WI38 (cell line): ENCODE results near the gene MOV10L1.
"Not testable (repeated sequence)": the region's sequence is repeated elsewhere in the genome, so short reads cannot be mapped to it uniquely, and the experiment has no call there.

Experiments
- H3K4me3 ChIP-seq: 2 replicates; pipeline ENCODE4 v1.5.1; 2011; ENCODE audit warnings: low read depth, mild to moderate bottlenecking, control low read depth, low read length
- TF ChIP-seq, protein P1 (sequence below): IDR thresholded peaks from 2 replicates; pipeline ENCODE4 v1.5.1; 2012; ENCODE audit warnings: low read depth, mild to moderate bottlenecking, control low read depth, low read length

MOV10L1 gene

DNA sequence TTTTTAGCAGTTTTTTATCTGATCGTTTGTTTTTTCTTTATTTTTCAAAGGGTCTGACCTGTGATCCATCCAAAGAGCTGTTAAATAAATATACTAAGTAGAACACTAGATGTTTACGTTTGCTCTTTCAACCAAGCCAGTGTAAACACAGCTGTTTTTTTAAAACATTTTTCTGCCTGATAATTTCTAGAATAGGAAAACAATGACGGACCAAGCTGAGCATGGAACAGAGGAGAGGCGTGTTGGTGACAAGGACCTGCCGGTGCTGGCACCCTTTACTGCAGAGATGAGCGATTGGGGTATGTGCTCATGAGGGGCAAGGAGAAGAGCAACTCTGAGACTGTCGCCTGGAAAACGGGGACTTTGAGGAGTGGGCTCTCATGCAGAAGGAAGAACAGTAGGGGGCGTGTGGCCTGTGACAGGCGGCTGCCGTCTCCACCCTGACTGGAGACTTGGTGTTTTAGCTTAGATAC, 52.1 kb downstream of the MOV10L1 start:
- TF ChIP-seq, protein P1, sequence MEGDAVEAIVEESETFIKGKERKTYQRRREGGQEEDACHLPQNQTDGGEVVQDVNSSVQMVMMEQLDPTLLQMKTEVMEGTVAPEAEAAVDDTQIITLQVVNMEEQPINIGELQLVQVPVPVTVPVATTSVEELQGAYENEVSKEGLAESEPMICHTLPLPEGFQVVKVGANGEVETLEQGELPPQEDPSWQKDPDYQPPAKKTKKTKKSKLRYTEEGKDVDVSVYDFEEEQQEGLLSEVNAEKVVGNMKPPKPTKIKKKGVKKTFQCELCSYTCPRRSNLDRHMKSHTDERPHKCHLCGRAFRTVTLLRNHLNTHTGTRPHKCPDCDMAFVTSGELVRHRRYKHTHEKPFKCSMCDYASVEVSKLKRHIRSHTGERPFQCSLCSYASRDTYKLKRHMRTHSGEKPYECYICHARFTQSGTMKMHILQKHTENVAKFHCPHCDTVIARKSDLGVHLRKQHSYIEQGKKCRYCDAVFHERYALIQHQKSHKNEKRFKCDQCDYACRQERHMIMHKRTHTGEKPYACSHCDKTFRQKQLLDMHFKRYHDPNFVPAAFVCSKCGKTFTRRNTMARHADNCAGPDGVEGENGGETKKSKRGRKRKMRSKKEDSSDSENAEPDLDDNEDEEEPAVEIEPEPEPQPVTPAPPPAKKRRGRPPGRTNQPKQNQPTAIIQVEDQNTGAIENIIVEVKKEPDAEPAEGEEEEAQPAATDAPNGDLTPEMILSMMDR = no peak
- H3K4me3 ChIP-seq = no peak overlapping the region

DNA sequence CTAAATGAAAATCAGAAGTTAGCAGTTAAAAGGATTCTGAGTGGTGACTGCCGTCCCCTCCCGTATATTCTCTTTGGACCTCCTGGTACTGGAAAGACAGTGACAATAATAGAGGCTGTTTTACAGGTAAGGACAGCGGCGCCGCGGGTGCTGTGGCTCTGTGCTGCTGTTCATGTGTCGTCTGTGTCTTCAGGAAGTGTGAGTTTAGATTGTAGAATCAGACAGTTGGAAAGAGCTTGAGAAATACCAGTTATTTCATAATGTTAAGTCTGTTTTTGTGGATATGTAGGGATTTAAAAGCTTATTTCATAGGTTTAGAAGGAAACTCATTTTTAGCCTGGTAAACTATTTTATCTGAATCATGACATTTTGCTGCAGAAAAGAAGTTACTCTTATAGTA, 53.3 kb downstream of the MOV10L1 start:
- TF ChIP-seq, protein P1 = no peak
- H3K4me3 ChIP-seq = no peak overlapping the region

DNA sequence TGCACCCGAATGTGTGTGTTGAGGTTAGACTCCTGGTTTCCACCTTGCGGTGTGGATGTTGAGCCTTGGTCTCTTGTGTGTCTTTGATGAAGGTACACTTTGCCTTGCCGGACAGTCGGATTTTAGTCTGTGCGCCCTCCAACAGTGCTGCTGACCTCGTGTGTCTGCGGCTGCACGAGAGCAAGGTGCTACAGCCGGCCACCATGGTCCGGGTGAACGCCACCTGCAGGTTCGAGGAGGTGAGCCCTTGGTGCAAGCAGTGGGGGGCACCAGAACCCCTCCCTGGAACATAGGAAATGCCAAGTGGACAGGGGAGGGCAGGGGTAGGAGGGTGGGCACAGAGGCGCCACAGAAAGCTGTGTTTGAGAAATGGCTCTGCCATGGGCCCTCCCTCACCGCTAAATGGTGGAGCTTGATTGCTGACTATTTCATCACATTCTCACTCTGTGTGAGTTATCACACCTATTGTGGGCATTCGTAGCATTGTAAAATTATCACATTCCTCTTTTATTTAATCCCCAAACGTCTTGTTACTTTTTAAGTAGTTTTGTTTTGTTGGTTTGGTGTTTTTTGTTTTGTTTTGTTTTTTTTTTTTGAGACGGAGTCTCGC, 54.3 kb downstream of the MOV10L1 start:
- TF ChIP-seq, protein P1 = no peak
- H3K4me3 ChIP-seq = no peak overlapping the region

DNA sequence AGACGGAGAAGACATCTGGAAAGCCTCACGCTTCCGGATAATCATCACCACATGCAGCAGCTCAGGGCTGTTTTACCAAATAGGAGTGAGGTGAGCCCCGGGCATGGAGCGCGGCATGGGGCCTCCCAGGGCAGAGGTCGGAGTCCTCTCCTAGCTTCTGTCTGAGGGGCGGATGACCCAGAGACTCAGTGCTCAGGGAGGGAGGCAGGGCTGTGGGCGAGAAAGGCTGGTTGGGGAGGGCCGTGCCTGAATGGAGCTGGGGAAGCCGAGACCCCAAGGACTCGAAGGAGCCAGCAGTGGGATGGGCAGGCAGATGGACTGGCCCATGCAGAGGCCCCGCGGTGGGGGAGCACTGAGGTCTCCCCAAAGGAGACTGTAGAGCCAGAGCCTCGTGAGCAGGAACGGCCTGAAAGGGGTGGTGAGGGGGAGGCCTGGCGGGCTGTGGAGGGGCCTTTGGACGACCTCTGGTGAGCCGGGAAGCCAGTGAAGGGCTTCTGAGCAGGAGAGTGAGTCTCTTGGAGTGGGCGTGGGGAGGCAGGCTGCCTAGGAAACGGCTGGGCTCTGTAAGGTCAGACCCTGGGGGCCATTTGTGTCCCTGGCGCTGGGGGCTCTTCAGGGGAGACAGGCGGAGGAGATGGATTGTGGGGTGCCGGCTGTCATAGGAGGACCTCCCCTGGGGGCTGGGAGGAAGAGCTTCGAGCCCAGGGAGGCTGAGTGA, 56.1 kb downstream of the MOV10L1 start:
- TF ChIP-seq, protein P1 = no peak
- no peak overlapping the region for H3K4me3 ChIP-seq

DNA sequence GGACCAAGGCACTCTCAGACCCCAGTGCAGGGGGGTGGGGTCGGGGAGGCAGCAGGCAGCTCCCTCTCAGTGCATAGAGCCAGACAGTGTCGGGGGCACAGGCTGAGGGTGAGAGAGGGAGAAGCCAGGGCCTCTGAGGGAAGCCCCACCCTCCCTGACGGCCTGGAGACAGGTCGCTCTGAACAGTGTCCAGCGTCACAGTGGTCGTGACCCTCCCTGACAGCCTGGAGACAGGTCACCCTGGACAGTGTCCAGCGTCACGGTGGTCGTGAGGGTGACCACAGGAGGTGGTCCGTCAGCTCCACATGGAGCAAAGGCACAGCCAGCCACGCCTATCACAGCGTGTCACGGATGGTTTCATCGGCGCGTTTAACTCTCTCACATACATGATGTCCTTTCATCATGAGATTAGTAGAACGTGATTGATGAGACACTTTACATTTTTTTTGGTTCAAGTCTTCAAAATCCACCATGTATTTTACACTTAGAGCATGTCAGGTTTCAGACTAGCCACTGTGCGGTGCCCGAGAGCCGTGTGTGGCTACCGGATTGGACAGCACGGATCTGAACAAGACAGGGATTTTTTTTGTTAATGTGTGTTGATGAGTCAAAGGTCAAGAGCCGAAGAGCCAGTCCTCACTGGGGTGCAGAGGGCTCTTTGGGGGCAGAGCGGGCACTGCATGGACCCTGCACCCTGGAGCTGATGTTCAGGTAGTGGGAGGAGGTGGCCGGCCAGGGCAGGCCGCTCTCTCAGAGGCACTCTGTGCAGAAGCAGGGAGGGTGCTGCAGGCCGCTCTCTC, 56.8 kb downstream of the MOV10L1 start:
- TF ChIP-seq, protein P1 = peak; percentile 94
- H3K4me3 ChIP-seq = no peak overlapping the region

DNA sequence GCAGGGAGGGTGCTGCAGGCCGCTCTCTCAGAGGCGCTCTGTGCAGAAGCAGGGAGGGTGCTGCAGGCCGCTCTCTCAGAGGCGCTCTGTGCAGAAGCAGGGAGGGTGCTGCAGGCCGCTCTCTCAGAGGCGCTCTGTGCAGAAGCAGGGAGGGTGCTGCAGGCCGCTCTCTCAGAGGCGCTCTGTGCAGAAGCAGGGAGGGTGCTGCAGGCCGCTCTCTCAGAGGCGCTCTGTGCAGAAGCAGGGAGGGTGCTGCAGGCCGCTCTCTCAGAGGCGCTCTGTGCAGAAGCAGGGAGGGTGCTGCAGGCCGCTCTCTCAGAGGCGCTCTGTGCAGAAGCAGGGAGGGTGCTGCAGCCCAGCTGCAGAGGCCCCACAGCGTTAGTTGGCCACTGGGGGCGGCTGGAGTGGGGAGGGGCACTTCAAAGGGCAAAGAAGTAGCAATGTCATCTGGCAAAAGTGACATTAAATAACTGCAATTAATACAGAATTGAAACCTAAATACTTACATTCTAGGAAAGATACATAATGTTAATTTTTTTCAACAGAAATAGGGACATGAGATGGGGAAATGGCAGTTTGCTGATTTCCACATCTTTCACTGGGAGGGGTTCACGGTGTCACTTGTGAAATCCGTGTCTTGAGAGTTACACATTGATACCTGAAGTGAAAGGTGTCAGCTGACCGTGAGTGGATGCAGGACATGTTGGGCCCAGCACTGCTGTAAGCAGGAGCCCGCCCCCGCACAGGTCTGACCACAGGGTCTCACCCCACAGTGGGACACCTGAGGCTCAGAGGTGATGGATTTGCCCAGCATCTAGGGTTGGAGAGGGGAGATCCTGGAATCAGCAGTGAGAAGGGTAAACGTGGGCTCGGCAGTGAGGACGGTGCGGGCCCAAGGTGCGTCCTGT, 57.7 kb downstream of the MOV10L1 start:
- not testable (repeated sequence) for H3K4me3 ChIP-seq

DNA sequence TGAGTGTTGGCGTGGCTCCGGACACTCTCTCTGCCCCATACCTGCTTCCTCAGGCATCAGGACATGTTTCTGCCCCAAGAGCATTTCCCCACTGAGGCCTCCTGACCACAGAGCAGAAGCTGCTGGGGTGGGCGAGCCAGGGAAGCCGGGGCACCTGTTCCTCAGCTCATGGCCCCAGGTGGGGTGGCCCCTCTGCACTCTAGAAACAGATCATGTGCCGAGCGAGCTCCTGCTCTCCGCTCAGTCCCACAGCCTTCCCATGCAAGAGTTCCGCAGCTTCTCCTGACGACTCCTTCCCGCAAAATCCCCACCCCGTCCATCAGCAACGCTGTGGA, 58.3 kb downstream of the MOV10L1 start:
- H3K4me3 ChIP-seq = no peak overlapping the region
- TF ChIP-seq, protein P1 = no peak
